ENCODE measurements around the gene TRPC4AP. TPM values are rescaled to one million over a fixed set of nuclear protein-coding genes. Genes with fewer than 3 reads are reported as not detected.
A peak's percentile ranks its signal among the peaks of the same experiment; 100 is the strongest.

The TRPC4AP gene, protein sequence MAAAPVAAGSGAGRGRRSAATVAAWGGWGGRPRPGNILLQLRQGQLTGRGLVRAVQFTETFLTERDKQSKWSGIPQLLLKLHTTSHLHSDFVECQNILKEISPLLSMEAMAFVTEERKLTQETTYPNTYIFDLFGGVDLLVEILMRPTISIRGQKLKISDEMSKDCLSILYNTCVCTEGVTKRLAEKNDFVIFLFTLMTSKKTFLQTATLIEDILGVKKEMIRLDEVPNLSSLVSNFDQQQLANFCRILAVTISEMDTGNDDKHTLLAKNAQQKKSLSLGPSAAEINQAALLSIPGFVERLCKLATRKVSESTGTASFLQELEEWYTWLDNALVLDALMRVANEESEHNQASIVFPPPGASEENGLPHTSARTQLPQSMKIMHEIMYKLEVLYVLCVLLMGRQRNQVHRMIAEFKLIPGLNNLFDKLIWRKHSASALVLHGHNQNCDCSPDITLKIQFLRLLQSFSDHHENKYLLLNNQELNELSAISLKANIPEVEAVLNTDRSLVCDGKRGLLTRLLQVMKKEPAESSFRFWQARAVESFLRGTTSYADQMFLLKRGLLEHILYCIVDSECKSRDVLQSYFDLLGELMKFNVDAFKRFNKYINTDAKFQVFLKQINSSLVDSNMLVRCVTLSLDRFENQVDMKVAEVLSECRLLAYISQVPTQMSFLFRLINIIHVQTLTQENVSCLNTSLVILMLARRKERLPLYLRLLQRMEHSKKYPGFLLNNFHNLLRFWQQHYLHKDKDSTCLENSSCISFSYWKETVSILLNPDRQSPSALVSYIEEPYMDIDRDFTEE
- total RNA-seq = 85.6 and 90.9 TPM in 2 replicates

DNA sequence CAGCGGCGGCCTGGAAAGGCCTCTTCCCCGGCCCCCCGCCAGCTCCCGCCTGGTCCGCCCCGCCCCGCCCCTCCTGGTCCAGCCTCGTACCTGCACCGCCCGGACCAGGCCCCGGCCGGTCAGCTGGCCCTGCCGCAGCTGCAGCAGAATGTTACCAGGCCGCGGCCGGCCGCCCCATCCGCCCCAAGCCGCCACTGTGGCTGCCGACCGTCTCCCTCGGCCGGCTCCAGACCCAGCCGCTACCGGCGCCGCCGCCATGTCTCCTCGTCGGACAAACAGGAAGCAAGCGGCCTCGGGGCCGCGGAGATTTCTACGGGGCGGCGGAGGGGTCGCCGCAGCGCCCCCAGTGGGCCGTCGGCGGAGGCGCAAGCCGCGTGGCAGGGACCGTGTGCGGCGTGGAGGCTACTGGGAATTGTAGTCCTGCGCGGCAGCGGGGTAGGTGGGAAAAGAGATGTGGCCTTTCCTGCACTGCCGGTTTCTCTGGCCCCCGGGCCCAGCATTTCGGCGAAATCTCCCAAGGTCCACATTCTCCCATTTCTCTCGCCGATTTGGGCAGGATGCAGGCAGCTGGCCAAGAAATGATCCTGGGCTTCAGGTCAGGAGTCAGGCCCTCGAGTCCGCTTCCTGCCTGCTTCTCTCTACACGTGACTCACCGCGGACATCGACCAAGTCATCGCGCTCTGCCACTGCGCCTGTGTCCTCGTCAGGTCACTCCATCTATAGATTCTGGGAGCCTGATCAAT is at the start of gene TRPC4AP:
Gene TRPC4AP, minus strand, starts transcription at position 284 of the 743 bp plus-strand sequence. Its CDS starts 26 bp downstream, at position 258.

DNA sequence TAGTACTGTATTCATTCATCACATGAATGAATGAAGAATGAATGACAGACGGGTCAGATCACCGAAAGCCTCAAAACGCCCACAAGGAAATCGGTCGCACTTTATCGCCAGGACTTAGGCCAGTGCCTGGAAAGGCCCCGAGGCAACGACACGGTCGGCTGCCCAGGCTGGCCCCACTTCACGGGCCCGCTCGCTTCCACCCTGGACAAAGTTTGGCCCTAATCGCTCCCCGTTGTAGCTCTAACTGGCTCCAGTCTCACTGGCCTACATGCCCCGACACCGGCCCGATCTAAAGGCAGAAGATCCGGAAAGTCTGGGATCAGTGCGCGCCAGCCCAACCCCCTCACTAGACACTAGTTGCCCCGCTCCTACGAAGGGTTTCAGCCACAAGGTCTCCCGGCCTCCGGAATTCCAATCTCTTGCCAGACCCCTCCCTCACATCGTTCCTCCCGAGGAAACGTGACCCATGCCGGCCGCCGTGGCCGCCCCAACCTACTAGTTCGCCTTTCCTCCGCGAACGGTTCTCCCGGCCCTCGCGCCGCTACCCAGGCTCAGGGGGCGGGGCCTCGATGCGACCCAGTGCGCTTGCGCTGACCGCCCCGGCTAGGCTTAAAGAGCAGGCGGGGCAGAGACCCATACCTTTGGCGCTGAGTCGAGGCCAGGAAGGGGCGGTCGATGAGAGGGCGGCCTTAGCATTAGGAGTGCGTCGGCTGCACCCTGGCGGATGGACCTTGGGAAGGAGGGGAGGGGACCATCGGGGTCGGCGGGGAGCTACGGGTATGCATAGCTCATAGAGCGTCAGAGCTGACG is 137.2 kb downstream of the TRPC4AP start, which contains the start of the genes GSS and MYH7B:
Gene GSS, minus strand, starts transcription at position 576 of the 810 bp plus-strand sequence. CDS start 3,954 bp downstream, outside the sequence.
Gene MYH7B, plus strand, starts transcription at position 638 of the 810 bp plus-strand sequence. CDS start 22,138 bp downstream, outside the sequence.

Small RNA genes within 50 kb of the gene (small RNA-seq; reads per million reads assigned to genes)
- gene MIR499A (2.0 reads per million, percentile 79 among the genes with 10 or more reads in this experiment), gene RF00275 (not detected), gene RNU6-407P (not detected)

Other genes starting within 250 kb of the TRPC4AP start
- 12.1 and 13.7 TPM in 2 replicates for gene GGT7, start 220.0 kb downstream of the TRPC4AP start, total RNA-seq
- gene ACSS2, start 216.2 kb downstream of the TRPC4AP start, total RNA-seq = 40.4 and 41.8 TPM in 2 replicates
- 65.6 and 96.4 TPM in 2 replicates for gene GSS, start 137.0 kb downstream of the TRPC4AP start, total RNA-seq
- under 0.01 and 0.39 TPM in 2 replicates for gene MYH7B, start 136.9 kb downstream of the TRPC4AP start, total RNA-seq
- 31.8 and 49.0 TPM in 2 replicates for gene EDEM2, start 54.5 kb upstream of the TRPC4AP start, total RNA-seq
- 28.7 and 30.6 TPM in 2 replicates for gene PROCR, start 79.3 kb upstream of the TRPC4AP start, total RNA-seq
- gene MMP24, start 133.9 kb upstream of the TRPC4AP start, total RNA-seq = 0.39 and 1.7 TPM in 2 replicates
- 17.9 and 31.8 TPM in 2 replicates for gene MMP24OS, start 185.3 kb upstream of the TRPC4AP start, total RNA-seq
- 109 and 163 TPM in 2 replicates for gene EIF6, start 192.0 kb upstream of the TRPC4AP start, total RNA-seq
- under 0.01 and 0.33 TPM in 2 replicates for gene FAM83C, start 199.6 kb upstream of the TRPC4AP start, total RNA-seq

Data from placental epithelial cell (primary cell).